Endothelial cell of umbilical vein (primary cell): Measurements from ENCODE around the gene CACNB4. TPM values are rescaled to one million over a fixed set of nuclear protein-coding genes. Genes with fewer than 3 reads are reported as not detected.

Source experiments
- BruUV-seq: library from RNA; stranded (reverse); fragments of 400-500 nt; replicated peaks from 2 replicates; lab custom pipeline; 2021; lab: Mats Ljungman, UMichigan
- CTCF ChIA-PET: fragments of 300-600, 350-600 bp; sonication (Branson Sonifier 250); formaldehyde crosslinking; loops from one replicate; lab custom pipeline; 2021; ENCODE audit warnings: antibody characterized with exemption, inconsistent platforms; lab: Charles Lee
- POLR2A ChIA-PET: fragments of 300-600, 350-600 bp; sonication (Branson Sonifier 250); formaldehyde crosslinking; loops from one replicate; lab custom pipeline; 2021; ENCODE audit warnings: antibody characterized with exemption, inconsistent platforms; lab: Charles Lee
- DNase-seq: peaks from one replicate; pipeline ENCODE4 v3.0.0-alpha.2; 2011; ENCODE audit warnings: low read depth, low spot score
- FAIRE-seq: peaks from 2 replicates; lab custom pipeline; 2011; peaks lifted over from hg19 to GRCh38; lab: Jason Lieb, UNC
- H2AFZ ChIP-seq: 2 replicates; pipeline ENCODE4 v1.6.0; 2012; ENCODE audit warnings: low read depth, low read length, control low read depth, inconsistent platforms
- H3K27ac ChIP-seq: 2 replicates; pipeline ENCODE4 v1.5.1; 2011; ENCODE audit warnings: low read depth, mild to moderate bottlenecking, control low read depth, low read length, moderate library complexity; ENCODE audit not compliant: insufficient read depth
- H3K27me3 ChIP-seq, 2 experiments: 2 replicates each; pipeline versions ENCODE4 v1.6.0 to v1.6.1; 2011; ENCODE audit warnings: low read length in 2 of 2, mixed read lengths in 1 of 2; ENCODE audit not compliant: control insufficient read depth in 2 of 2, insufficient read depth in 2 of 2
- H3K36me3 ChIP-seq, 2 experiments: 2 replicates in 1 of 2; 3 replicates in 1 of 2; pipeline ENCODE4 v1.5.1; 2011; ENCODE audit warnings: low read length in 2 of 2, mild to moderate bottlenecking in 1 of 2, moderate library complexity in 1 of 2; ENCODE audit not compliant: control insufficient read depth in 2 of 2, insufficient read depth in 2 of 2; ENCODE audit errors: extremely low read depth in 1 of 2
- H3K4me1 ChIP-seq: 3 replicates; pipeline ENCODE4 v1.5.1; 2011; ENCODE audit warnings: mild to moderate bottlenecking, low read length; ENCODE audit not compliant: control insufficient read depth, insufficient read depth; ENCODE audit errors: extremely low read depth
- H3K4me2 ChIP-seq: 2 replicates; pipeline ENCODE4 v1.6.1; 2011; ENCODE audit warnings: low read length, control low read depth, mixed read lengths; ENCODE audit not compliant: insufficient read depth
- H3K4me3 ChIP-seq, 3 experiments: fragments of 200-600 bp in 1 of 3; sonication (generic), shearing (Covaris generic) in 1 of 3; replicated peaks in 1 of 3; 2 replicates each; pipeline ENCODE4 v1.5.1; 2011 to 2016; ENCODE audit warnings: control low read depth in 3 of 3, low read length in 3 of 3, mild to moderate bottlenecking in 2 of 3, inconsistent platforms in 1 of 3, low read depth in 1 of 3, moderate library complexity in 1 of 3; ENCODE audit not compliant: insufficient read depth in 1 of 3
- H3K79me2 ChIP-seq: 2 replicates; pipeline ENCODE4 v1.6.0; 2012; ENCODE audit warnings: low read length, inconsistent platforms; ENCODE audit not compliant: control insufficient read depth, insufficient read depth
- H3K9ac ChIP-seq: replicated peaks from 2 replicates; pipeline ENCODE3; 2011; ENCODE audit warnings: low read length, control low read depth; ENCODE audit not compliant: insufficient read depth; ENCODE audit errors: extremely low read depth
- H3K9me1 ChIP-seq: replicated peaks from 3 replicates; pipeline ENCODE4 v1.6.0; 2011; ENCODE audit warnings: mild to moderate bottlenecking, low read length; ENCODE audit not compliant: control insufficient read depth, insufficient read depth; ENCODE audit errors: extremely low read depth
- H3K9me3 ChIP-seq: replicated peaks from 2 replicates; pipeline ENCODE4 v1.5.1; 2012; ENCODE audit warnings: low read length, inconsistent platforms; ENCODE audit not compliant: control insufficient read depth, insufficient read depth
- H4K20me1 ChIP-seq: replicated peaks from 2 replicates; pipeline ENCODE3; 2011; ENCODE audit warnings: mild to moderate bottlenecking, low read length; ENCODE audit not compliant: control insufficient read depth, insufficient read depth; ENCODE audit errors: extremely low read depth
- EZH2 ChIP-seq: IDR thresholded peaks from 2 replicates; pipeline ENCODE4 v1.6.1; 2012; ENCODE audit warnings: borderline replicate concordance, low read depth, mild to moderate bottlenecking, moderate library complexity, low read length, inconsistent platforms; ENCODE audit not compliant: severe bottlenecking
- FOS ChIP-seq: IDR thresholded peaks from 2 replicates; pipeline ENCODE4 v1.6.1; 2011; ENCODE audit warnings: mild to moderate bottlenecking, low read length, moderate library complexity, borderline replicate concordance; ENCODE audit not compliant: insufficient read depth
- GATA2 ChIP-seq: IDR thresholded peaks from 2 replicates; pipeline ENCODE4 v1.7.0; 2011; ENCODE audit warnings: low read depth, mild to moderate bottlenecking, moderate library complexity, mixed read lengths, low read length; ENCODE audit not compliant: insufficient read length, insufficient read depth
- JUN ChIP-seq: IDR thresholded peaks from 2 replicates; pipeline ENCODE4 v1.6.1; 2011; ENCODE audit warnings: borderline replicate concordance, low read depth; ENCODE audit not compliant: insufficient read length, insufficient read depth
- MYC ChIP-seq: IDR thresholded peaks from one replicate; pipeline ENCODE4 v1.6.1; 2011; ENCODE audit warnings: mild to moderate bottlenecking, low read depth, low read length
- POLR2A ChIP-seq: IDR thresholded peaks from 2 replicates; pipeline ENCODE4 v1.6.1; 2012; ENCODE audit warnings: low read depth, mild to moderate bottlenecking, control low read depth, low read length
- POLR2AphosphoS5 ChIP-seq: IDR thresholded peaks from 2 replicates; pipeline ENCODE4 v1.6.1; 2012; ENCODE audit warnings: low read depth, mild to moderate bottlenecking, control low read depth, low read length, moderate library complexity; ENCODE audit not compliant: insufficient read depth
- dilution Hi-C: fragments of 300-500 bp; cut with MboI; formaldehyde crosslinking; loops from one replicate; pipeline ENCODE4 v1.15.0; 2019; ENCODE audit warnings: low sequenced_read_pairs; ENCODE audit not compliant: extremely low pct_ligation_motif_present
- intact Hi-C: fragments of 100-400 bp; cut with micrococcal nuclease; formaldehyde crosslinking; loops from one replicate; pipeline ENCODE4 v1.10.0; 2022
- polyA plus RNA-seq, 4 experiments: library from polyadenylated mRNA; depleted of rRNA in 3 of 4; stranded (reverse) in 3 of 4; unstranded in 1 of 4; fragments of >200 nt; gene quantifications; 2 replicates each; pipeline versions ENCODE4 v1.2.1 to v1.2.3, GENCODE V29; 2011 to 2012; ENCODE audit warnings: missing spikeins in 1 of 4
- total RNA-seq: library from RNA; stranded (reverse); gene quantifications from 2 replicates; pipeline ENCODE4 v1.2.3, GENCODE V29; 2021
- TF ChIP-seq, protein P1 (sequence below): IDR thresholded peaks from 2 replicates; pipeline ENCODE4 v1.6.1; 2011; ENCODE audit not compliant: insufficient read depth, insufficient read length
- TF ChIP-seq, protein P2 (sequence below), 2 donors: IDR thresholded peaks; 1 replicate in 1 of 2; 2 replicates in 1 of 2; pipeline ENCODE4 v1.5.1; 2011; ENCODE audit warnings: low read length in 2 of 2, mild to moderate bottlenecking in 2 of 2, moderate library complexity in 2 of 2, control low read depth in 1 of 2, inconsistent platforms in 1 of 2, low read depth in 1 of 2; ENCODE audit not compliant: insufficient read depth in 1 of 2; ENCODE audit errors: extremely low read depth in 1 of 2

The CACNB4 gene
- total and polyA plus RNA-seq, 2 donors (not counting 3 experiments of a cell fraction or from before 2014, with no cell fraction given): 0.23 to 0.58 TPM

DNA sequence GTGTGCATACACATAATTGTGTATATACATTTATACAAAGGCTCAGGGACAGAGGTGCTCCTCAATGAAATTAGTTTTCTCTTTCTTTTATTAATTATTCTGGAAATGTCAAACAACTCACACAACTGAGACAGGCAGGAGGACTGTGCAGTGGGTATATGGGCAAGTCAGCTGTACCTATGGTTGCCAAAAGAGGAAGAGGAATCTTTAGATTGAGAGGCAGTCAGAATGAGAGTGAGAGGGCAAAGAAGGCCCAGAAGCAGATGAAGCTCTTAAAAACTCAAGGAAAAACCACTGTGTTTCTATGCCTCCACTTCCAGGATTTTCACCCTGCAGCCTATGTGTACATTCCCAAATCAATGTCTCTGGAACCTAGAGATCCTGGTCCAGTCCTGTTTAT, 79.1 kb downstream of the CACNB4 start:
- FAIRE-seq (no peak), DNase-seq (no peak)
- dilution Hi-C loops: no loop called here
- BruUV-seq: no TSS peak
- Histone ChIP-seq H3K79me2 (no peaks in the 10 kb centered on the region), H3K9ac (no peak overlapping the region), H2AFZ (no peak overlapping the region), H3K4me3 (no peak overlapping the region), H3K27ac (no peak overlapping the region), H3K4me2 (no peak overlapping the region), H3K27me3 (peaks cover 10 to 23% of the 10 kb centered on the region in 2 experiments), H4K20me1 (no peaks in the 10 kb centered on the region), H3K9me3 (no peaks in the 10 kb centered on the region), H3K36me3 (no peaks in the 10 kb centered on the region), H3K4me1 (no peaks in the 10 kb centered on the region), H3K9me1 (no peaks in the 10 kb centered on the region)
- intact Hi-C loops: no loop called here
- ChIA-PET POLR2A (no interaction called here), CTCF (no interaction called here)
- TF ChIP-seq GATA2: no peak
- TF ChIP-seq JUN: no peak
- no peak for TF ChIP-seq EZH2
- TF ChIP-seq, protein P1, sequence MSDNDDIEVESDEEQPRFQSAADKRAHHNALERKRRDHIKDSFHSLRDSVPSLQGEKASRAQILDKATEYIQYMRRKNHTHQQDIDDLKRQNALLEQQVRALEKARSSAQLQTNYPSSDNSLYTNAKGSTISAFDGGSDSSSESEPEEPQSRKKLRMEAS: no peak
- TF ChIP-seq FOS: no peak
- TF ChIP-seq, protein P2, sequence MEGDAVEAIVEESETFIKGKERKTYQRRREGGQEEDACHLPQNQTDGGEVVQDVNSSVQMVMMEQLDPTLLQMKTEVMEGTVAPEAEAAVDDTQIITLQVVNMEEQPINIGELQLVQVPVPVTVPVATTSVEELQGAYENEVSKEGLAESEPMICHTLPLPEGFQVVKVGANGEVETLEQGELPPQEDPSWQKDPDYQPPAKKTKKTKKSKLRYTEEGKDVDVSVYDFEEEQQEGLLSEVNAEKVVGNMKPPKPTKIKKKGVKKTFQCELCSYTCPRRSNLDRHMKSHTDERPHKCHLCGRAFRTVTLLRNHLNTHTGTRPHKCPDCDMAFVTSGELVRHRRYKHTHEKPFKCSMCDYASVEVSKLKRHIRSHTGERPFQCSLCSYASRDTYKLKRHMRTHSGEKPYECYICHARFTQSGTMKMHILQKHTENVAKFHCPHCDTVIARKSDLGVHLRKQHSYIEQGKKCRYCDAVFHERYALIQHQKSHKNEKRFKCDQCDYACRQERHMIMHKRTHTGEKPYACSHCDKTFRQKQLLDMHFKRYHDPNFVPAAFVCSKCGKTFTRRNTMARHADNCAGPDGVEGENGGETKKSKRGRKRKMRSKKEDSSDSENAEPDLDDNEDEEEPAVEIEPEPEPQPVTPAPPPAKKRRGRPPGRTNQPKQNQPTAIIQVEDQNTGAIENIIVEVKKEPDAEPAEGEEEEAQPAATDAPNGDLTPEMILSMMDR (IDR thresholded peaks at IDR 0.05; ENCODE audit: extremely low read depth in 1 of 2, insufficient read depth in 1 of 2, low read depth in 1 of 2, low read length in 2 of 2): no peak
- TF ChIP-seq POLR2A: no peak
- TF ChIP-seq POLR2AphosphoS5: no peak
- no peak for TF ChIP-seq MYC
